Endometrium (tissue), 2 donors: ENCODE results near the gene EBLN2.

Source experiments
- FAIRE-seq: peaks from 2 replicates; lab custom pipeline; 2012; peaks lifted over from hg19 to GRCh38; lab: Jason Lieb, UNC
- donor health status: control.
- donor health status: control.

The EBLN2 gene

DNA sequence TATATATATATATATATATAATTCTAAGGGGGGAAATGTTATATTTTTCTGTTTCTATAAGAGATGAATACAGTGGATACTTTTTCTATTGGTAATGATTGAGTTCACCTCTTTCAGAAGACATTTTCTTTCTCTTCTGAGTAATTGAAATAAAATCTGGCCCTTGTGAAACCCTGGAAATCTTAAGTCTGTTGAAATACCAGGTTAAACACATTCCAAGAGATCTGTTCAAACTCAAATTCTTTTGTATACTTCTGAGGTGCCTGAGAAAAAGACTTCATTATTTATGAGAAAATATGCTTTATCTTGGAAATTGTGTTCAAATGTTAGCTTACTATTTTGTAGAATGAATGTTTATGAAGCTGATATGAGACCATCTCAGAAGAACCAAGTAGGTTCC, 4.8 kb downstream of the EBLN2 start:
- FAIRE-seq: peak; percentile 35

DNA sequence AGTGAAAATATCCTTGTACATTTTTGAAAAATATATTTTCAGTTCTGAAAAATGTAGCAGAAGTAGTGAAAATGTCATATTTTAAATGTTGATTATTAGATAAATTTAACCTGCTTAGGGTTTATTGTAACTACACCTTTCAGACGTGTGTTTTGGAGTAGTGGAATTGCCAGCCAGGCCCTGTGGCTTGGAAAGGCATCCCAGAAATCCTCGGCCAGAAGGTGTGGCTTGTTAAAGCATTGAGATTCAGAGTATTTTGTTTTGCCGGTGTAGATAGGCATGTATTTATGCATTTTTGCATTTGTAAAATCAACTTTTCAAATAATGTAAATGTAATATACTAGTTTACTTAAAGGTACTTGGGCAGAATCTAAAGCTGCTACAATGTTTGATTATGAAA, 7.0 kb downstream of the EBLN2 start:
- no peak for FAIRE-seq

DNA sequence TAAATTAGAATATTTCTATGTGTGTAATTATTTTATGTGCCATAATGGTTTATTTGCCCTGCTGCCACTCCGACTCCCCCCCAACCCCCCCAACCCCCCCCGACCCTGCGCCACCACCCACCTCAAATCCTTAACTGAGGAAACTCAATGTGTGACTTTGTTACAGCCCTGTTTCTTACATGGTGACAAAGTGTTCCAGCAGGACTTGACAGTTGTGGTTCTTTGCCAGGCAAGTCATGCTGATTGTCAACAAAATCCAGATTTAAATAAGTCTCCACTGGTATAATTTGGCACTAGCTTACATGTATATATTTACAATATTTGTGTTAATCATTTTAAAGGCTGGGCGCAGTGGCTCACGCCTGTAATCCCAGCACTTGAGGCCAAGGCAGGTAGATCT, 7.7 kb downstream of the EBLN2 start:
- no peak for FAIRE-seq

DNA sequence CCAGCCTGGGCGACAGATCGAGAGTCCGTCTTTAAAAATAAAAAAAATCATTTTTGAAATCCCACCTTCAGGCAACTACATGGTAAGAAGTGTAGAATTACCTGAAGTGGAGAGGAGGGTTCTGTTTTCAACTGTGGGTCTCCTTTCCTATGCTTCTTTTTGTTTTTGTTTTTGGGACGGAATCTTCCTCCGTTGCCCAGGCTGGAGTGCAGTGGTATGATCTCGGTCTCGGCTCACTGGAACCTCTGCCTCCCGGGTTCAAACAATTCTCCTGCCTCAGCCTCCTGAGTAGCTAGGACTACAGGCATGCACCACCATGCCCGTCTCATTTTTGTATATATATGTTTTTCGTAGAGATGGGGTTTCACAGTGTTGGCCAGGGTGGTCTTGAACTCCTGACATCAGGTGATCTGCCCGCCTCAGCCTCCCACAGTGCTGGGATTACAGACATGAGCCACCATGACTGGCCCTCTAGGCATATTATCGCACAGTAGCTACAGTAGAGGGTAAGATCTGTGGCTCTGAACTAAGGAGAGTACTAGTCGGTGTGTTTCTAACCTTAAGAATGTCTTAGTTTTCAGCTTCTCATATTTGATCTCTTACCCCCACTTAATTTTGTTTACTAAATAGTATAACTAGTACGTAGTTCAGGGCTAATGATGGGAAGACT, 8.5 kb downstream of the EBLN2 start:
- no peak for FAIRE-seq

DNA sequence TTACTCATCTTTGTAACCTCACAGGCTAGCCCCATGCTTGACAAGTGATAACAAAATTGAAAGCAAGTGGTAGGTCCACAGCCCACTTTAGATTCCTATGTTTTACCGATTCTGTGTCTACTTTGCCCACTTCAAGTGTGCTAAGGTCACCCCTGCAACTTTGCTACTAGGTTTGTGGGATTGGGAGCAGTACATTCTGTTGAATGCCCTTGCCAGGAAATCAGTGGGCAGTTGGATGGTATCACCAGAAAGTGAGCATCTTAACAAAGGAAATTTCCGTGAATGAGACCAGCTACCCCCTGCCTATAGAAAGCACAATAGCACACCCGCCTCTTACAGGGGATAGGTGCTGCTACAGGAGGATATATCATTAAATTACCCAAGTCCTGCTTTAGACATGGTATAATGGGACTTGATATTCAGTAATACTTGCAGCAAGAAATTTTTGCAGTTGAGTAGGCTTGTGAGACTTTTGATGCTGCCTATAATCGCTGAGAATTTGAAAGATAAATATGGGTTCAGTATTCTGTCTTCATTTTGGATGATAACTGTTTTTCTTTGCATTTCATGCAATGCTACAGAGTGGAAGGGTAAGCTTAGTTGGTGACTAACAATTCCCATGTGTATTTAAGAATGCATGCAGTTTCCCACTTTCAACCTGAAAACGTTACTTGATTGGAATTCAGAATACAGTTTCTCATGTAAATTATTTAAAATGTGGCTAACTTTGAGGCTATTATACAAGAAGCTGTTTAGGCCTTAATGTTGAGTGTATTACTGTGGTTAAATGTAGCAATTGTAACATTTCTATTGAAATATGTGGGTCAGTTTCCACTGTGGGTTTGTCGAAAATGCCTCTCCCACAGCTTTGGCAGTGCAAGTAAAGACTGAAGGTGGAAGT, 9.5 kb downstream of the EBLN2 start:
- no peak for FAIRE-seq

DNA sequence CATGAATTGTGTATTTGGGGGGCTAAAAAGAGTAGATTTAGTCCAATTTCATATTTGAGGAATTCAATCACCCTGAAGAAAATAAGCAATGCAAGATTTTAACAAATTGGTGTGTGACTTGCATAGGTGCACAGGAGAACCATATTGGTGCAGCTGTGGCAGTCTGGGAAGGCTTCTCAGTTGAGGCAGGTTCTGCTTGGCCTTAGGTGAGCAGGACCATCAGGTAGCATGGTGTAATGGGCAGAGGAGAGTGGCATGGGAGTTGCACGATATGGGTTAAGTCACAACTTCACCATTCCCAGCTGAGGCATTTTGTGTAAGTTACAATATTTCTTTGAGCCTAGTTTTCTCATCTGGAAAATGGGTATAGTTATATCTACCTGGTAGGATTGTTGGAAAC, 10.5 kb downstream of the EBLN2 start:
- no peak for FAIRE-seq

DNA sequence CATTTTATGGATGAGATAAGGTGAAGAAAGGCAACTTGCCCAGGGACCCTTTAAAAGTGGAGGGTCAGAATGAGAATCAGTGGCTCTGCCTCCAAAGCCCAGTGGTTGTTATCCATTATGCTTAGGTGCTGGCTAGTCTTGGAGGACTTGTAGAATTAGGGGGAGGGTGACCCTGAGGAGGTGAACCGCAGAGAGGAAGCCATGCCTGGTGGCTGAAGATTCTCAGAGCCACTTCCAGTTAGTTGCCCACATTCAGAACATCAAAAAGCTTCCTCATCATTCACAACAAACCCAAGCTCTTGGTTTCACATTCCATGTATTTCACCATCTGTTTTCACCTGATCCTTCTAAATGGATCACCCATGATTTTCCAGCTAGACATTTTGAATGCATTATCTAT, 11.2 kb downstream of the EBLN2 start:
- FAIRE-seq: no peak

DNA sequence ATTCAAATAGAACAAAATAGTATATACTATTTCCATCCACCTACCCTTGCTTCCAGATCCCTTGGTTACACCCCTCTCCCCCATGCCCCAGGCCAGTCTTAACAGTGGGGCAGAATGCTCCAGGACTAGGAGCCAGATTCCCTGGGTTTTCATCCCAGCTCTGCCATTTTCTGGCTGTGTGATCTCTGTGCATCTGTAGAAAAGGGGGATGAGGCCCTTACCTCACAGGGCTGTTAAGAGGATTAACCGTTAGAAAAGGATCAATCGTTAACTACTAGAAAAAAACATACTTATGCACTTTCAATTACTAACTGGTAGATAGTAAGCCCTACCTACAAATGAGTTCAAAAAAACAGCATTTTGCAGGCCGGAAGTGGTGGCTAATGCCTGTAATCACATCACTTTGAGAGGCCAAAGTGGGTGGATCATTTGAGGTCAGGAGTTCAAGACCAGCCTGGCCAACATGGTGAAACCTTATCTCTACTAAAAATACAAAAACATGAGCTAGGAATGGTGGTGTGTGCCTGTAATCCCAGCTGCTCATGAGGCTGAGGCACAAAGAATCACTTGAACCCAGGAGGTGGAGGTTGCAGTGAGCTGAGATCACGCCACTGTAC, 11.7 kb downstream of the EBLN2 start:
- no peak for FAIRE-seq

DNA sequence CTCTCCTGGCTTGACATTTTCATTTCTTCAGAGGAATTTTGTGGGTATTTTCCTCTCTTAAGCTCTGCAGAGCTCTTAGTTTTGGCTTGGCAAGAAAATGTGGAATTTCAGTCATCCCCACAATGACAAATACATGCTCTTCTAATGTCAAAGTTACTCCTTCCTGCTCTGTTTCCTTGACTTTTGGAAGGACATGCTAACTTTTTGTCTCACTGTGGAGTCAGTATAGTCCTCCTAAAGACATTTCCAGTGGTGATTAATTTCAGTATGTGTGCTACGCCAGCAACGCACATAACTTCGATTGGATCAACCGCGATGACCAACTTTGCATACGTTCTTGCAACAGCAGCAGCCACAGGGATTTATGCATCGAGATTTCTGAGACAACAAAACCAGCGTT, 13.3 kb downstream of the EBLN2 start:
- no peak for FAIRE-seq

DNA sequence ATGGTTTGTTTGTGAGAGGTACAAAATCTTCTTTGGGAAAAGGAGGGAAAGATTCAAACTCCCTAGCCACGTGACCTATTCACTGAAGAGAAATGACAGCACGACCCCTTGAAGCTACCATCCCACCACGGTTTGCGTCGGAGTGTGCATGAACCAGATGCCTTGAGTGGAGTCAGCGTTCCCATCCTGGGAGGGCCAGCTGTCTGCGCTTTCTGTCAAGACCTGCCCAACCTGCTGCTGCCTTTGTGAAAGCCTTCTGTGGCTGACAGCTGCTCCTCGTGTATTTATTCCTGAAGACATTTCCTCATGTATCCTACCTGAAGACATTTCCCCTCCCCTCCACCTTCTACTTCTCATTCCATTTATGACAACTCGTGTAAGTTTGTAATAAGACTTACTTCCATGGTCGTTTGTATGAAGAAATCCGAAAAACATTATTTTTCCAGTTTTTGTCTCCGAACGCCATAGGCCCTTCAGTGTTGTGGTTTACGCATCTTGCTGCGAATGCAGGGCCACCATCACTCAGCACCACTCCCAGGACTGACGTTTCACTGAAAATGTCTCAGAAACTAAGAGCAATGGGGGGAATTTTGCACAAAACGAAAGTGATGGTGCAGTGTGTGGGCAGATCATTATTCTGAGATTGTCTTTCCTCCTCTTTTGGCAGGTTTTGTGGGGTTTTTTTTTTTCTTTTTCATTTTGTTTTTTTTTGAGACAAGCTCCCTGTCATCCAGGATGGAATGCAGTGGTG, 18.9 kb downstream of the EBLN2 start:
- FAIRE-seq: no peak

DNA sequence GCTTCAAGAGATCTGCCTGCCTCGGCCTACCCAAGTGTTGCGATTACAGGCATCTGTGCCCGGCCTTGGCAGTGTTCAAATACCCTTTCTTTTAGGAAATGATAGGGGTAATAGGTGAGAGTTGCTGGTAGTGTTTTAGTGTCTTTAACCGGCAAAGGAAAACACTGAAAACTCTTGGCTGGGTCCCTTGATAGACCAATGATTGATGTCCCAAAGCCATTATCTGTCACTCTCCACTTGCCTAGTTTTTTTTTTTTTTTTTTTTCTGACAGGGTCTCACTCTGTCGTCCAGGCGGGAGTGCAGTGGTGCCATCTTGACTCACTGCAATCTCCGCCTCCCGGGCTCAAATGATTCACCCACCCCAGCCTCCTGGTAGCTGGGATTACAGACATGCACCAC, 19.7 kb downstream of the EBLN2 start:
- FAIRE-seq: no peak

DNA sequence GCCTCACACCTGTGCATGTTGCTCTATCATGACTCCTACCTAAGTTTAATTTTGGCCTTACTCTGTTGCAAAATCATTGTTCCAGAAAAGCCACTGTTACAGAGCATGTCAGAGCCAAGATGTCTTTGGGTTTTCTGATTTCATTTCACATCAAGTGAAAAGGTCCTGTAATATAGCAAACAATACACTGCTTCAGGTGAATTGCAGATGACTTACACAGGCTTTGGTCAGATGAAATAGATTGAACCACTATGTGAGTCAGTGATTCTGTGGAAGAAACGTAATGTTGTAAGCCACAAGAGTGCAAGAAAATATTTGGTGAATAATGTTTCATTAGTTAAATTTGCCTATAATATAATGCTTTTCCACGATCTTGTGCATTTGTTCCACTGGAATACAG, 22.7 kb downstream of the EBLN2 start:
- no peak for FAIRE-seq

DNA sequence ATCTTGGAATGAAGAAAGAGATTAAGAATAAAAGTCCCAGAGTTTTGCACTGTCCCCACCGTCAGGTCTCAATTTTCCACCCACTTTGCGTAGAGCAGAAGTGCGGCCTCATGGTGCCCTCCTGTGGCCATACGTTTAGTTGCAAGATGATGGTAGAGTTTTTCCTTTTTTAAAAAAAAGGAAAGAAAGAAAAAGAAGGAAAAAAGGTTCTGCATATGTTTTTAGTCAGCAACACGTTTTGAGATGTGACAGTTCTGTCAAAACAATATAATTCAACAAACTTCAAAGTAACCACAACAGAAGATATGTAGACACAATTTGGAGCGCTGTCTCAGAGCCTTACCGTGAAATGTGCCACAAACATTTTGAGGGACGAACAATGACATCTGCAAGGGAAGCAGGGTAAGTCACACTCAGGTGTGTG, 24.6 kb downstream of the EBLN2 start:
- FAIRE-seq: peak; percentile 74

DNA sequence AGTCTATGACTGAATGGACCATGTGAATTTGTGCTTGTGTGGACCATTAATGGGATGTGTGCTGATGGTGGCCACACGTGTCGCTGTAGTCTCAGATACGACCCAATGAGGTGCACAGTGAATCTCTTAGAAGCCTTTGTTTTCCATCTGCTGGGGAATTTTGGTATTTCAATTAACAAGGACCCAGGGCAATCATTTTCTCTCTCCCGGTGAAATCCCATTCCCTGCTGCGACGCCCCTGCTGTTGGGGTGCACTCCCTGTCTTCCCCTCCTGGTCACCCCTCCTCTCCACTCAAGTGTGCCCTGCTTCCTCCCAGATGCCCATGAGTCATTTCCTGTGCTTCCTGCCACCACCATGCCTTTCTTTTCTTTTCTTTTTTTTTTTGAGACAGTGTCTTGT, 32.7 kb downstream of the EBLN2 start:
- FAIRE-seq: no peak

DNA sequence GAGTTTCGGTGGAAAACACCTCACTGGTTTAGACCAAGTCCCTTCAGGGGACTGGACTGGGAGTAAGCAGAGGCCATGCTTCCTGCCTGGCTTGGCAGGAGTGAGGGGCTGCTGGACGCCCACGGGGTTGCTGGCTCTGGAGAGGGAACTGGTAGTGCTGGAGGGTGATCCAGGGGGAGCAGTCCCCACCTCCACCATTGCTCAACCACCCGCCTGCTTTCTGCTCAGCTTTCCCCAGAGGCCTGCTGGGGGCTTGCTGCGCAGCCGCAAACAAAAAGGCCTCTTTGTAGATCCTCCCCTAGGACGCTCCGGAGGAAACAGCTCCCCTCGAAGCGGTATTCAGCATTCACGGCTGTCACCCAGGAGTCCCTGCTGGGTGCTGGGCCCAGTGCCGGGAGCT, 33.5 kb downstream of the EBLN2 start:
- no peak for FAIRE-seq

DNA sequence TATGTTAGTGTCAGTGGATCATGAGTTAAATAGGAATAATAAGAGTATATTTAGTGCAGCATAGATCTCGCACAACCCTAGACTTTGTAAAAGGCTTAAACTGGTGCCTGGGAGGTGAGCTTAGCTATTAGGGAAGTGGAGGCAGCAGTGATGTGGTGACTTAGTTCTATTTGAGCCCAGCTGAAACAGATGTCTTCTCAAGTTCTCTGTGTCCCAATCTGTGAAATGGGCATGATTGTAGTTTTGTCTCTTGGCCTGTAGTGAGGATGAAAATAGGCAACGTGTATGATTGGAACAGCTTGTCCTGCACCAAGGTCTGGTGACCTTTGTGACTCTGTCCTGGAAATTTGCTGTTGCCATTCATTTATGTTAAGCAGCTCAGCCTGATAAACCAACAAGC, 34.7 kb downstream of the EBLN2 start:
- no peak for FAIRE-seq

DNA sequence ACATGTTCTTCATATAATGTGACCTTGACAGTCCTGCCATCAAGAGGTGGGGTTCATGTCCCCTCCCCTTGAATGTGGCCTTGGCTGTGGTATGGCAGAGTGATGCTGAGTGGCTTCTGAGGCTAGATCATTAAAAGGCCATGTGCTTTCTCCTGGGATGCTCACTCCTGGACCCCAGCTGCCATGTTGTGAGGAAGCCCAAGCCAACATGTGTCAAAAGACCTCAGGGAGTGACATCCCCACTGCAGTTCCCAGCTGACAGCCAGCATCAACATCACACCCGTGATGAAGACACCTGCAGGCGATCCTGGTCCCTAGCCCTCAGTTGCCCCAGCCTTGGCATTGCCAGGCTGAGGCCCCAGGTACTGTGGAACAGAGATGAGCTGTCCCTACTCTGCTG, 36.6 kb downstream of the EBLN2 start:
- no peak for FAIRE-seq

DNA sequence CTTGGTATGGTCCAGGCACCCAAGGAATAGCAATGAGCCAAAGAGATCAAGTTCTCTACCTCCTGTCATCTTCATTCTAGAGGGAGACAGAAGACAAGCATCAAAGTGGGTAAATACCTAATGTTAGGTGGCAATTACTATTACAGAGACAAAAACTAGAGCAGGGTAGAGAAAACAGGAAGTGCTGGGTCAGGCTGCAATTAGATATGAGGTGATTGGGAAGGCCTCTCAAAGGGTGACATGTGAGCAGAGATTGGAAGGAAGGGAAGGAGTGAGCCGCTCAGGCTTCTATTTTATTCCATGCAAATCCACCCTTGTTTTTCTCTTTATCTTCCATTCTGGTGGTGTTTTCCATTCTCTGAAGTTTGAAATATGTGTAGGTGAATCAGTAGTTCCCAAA, 37.4 kb downstream of the EBLN2 start:
- no peak for FAIRE-seq

DNA sequence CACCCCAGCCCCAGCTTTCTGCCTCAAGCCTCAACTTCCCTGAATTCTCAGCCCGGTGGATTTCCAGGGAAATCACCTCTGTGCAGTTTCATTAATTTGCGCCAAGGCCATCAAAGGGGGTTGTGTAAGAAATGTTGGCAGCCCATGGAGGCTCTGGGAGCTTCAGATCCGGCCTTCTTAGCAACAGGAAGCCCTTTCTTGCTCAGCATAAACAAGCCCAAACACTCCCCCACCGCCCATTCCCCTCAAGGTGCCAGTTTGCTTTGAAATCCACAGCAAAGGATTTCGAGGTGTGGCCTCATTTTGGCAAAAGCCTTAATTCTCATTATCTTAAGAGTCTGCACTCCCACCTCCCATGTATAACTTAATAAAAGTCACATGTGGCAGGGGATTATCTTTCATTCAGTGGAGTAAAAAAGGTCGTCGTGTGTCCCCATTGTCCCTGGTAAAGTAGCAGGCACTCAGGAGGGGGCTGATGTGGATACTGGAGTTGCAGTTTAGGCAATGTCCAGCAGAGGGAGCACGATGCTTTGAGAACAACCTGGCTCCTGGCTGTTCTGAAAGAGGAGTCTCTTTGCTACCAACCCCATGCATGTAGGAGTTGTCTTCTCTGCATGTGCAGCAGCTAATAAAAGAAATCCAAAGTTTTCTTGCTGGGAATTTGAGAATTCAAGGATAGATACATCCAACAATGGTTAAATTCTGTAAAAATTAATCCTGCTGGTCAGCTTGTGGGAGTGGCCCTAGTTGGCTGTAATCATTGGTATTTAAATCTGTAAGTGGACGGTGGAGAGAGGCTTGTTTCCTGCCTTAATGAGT, 39.5 kb downstream of the EBLN2 start:
- peak; percentile 88 for FAIRE-seq

DNA sequence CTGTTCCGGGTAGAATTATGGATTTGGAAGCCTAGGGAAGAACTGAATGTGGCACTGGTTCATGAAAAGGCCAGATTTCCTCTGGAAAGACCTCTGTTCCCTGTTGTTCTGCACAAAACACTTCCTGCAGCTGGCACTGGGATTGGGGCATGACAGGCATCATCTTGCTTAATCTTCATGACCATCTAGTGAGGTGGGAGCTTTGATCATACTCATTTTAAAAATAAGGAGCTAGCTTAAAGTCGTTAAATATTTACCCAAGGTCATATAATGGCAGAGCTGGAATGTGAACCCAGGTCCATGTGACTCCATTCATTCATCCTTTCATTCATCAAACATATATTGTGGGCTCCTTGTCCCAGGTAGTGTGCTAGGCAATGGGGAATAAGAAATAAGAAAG, 40.4 kb downstream of the EBLN2 start:
- no peak for FAIRE-seq

DNA sequence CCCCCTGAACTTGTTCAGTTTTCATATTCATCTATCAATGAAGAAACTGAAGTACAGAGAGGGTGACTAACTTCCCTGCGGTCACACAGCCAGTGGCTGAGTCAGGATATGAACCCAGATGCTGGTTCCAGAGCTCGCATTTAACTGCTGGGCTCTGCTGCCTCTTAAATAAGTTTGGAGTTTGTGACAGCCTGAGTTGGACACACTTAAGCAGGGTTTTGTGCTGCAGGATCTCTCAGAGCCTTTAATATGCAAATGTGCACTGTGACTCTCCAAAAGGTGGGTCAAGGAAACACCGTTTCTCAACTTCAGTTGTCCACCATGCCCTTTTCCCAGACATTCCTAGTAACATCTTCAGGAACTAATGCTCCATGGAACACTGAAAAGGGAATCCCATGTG, 45.8 kb downstream of the EBLN2 start:
- FAIRE-seq: no peak
